GM12874 (cell line): ENCODE measurements around the gene TMEM233.

Source experiments
- CTCF ChIP-seq: IDR thresholded peaks from 2 replicates; pipeline ENCODE4 v1.5.1; 2011; ENCODE audit warnings: low read depth, mild to moderate bottlenecking, control low read depth, low read length, moderate library complexity; ENCODE audit not compliant: insufficient read depth

TMEM233 gene

GRCh38 chr12:119644930-119645329 lies 51.4 kb downstream of the TMEM233 start:
- no peak for TF ChIP-seq CTCF

GRCh38 chr12:119645535-119646059 lies 52.0 kb downstream of the TMEM233 start:
- TF ChIP-seq CTCF = no peak

- TF ChIP-seq CTCF = peak; percentile 68
Measured at GRCh38 chr12:119649202-119649808, 55.7 kb downstream of the TMEM233 start.

GRCh38 chr12:119652665-119653064 lies 59.1 kb downstream of the TMEM233 start:
- TF ChIP-seq CTCF = no peak

GRCh38 chr12:119659289-119659897 lies 65.8 kb downstream of the TMEM233 start:
- peak; percentile 77 for TF ChIP-seq CTCF

- no peak for TF ChIP-seq CTCF
Measured at GRCh38 chr12:119660076-119660475, 66.5 kb downstream of the TMEM233 start.

- TF ChIP-seq CTCF = no peak
Measured at GRCh38 chr12:119661882-119662281, 68.3 kb downstream of the TMEM233 start.
